ENCODE measurements around the gene MICAL1.

GRCh38 chr6:109411034-109411433 is 44.5 kb downstream of the MICAL1 start:
- no peak for TF ChIP-seq POLR2A (IDR thresholded peaks at IDR 0.05)
- TF ChIP-seq, protein P1, sequence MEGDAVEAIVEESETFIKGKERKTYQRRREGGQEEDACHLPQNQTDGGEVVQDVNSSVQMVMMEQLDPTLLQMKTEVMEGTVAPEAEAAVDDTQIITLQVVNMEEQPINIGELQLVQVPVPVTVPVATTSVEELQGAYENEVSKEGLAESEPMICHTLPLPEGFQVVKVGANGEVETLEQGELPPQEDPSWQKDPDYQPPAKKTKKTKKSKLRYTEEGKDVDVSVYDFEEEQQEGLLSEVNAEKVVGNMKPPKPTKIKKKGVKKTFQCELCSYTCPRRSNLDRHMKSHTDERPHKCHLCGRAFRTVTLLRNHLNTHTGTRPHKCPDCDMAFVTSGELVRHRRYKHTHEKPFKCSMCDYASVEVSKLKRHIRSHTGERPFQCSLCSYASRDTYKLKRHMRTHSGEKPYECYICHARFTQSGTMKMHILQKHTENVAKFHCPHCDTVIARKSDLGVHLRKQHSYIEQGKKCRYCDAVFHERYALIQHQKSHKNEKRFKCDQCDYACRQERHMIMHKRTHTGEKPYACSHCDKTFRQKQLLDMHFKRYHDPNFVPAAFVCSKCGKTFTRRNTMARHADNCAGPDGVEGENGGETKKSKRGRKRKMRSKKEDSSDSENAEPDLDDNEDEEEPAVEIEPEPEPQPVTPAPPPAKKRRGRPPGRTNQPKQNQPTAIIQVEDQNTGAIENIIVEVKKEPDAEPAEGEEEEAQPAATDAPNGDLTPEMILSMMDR (IDR thresholded peaks at IDR 0.05): no peak

Measured in tibial nerve (tissue), 3 donors.